WTC11 (cell line): Measurements from ENCODE around the gene PDE11A. TPM values are rescaled to one million over a fixed set of nuclear protein-coding genes. Genes with fewer than 3 reads are reported as not detected.

Source experiments
- ATAC-seq: fragments of 200-7000 bp; cut with Tn5 transposase; 2 replicates; pipeline ENCODE4 v1.10.0; 2021; ENCODE audit warnings: mild to moderate bottlenecking, moderate library complexity
- CTCF ChIA-PET: fragments of 300-600 bp; sonication (Branson Sonifier 250); formaldehyde crosslinking; loops from one replicate; lab custom pipeline; 2021; ENCODE audit warnings: antibody characterized with exemption; lab: Charles Lee
- POLR2A ChIA-PET: fragments of 350-600 bp; sonication (Branson Sonifier 250); formaldehyde crosslinking; loops from one replicate; lab custom pipeline; 2021; ENCODE audit warnings: antibody characterized with exemption; lab: Charles Lee
- DNase-seq: peaks from one replicate; pipeline ENCODE4 v3.0.0; 2021; ENCODE audit warnings: low spot score
- H3K27ac Mint-ChIP-seq: 2 replicates; pipeline ENCODE4 v1.8.0; 2021; ENCODE audit warnings: mixed read lengths
- H3K27me3 Mint-ChIP-seq: 2 replicates; pipeline ENCODE4 v1.8.0; 2021; ENCODE audit warnings: low read depth, mild to moderate bottlenecking, moderate library complexity, mixed read lengths
- H3K36me3 Mint-ChIP-seq: 2 replicates; pipeline ENCODE4 v1.8.0; 2021; ENCODE audit warnings: mixed read lengths
- H3K4me1 Mint-ChIP-seq: 2 replicates; pipeline ENCODE4 v1.8.0; 2022; ENCODE audit warnings: mixed read lengths
- H3K4me3 Mint-ChIP-seq: 2 replicates; pipeline ENCODE4 v1.8.0; 2021; ENCODE audit warnings: mild to moderate bottlenecking, moderate library complexity, mixed read lengths
- H3K9me3 Mint-ChIP-seq: 2 replicates; pipeline ENCODE4 v1.8.0; 2021; ENCODE audit warnings: mixed read lengths
- CREB1 ChIP-seq: sonication (generic); formaldehyde crosslinking; IDR thresholded peaks from 2 replicates; pipeline ENCODE4 v1.8.0; 2023; ENCODE audit warnings: mild to moderate bottlenecking, missing genetic modification reagents
- ELF4 ChIP-seq: sonication (generic); formaldehyde crosslinking; IDR thresholded peaks from 2 replicates; pipeline ENCODE4 v1.8.1; 2022; ENCODE audit warnings: low read depth, mild to moderate bottlenecking, moderate library complexity, missing genetic modification reagents
- FOXK1 ChIP-seq: sonication (generic); formaldehyde crosslinking; IDR thresholded peaks from 2 replicates; pipeline ENCODE4 v1.8.0; 2022; ENCODE audit warnings: mild to moderate bottlenecking, moderate library complexity, missing genetic modification reagents
- NFATC4 ChIP-seq: fragments of 250-450 bp; sonication (Bioruptor Pico); IDR thresholded peaks from 2 replicates; pipeline ENCODE4 v1.9.0; 2021; ENCODE audit warnings: mild to moderate bottlenecking
- NFYB ChIP-seq: sonication (generic); formaldehyde crosslinking; conservative IDR thresholded peaks from 2 replicates; pipeline ENCODE4 v1.8.0; 2022; ENCODE audit warnings: low read depth, missing genetic modification reagents
- NR3C1 ChIP-seq: sonication (generic); formaldehyde crosslinking; conservative IDR thresholded peaks from 2 replicates; pipeline ENCODE4 v1.8.1; 2023; ENCODE audit warnings: low read depth, mild to moderate bottlenecking, missing genetic modification reagents
- SMAD4 ChIP-seq: sonication (generic); formaldehyde crosslinking; IDR thresholded peaks from 2 replicates; pipeline ENCODE4 v1.8.0; 2022; ENCODE audit warnings: mild to moderate bottlenecking, missing genetic modification reagents
- SOX15 ChIP-seq: fragments of 250-450 bp; sonication (Bioruptor Pico); IDR thresholded peaks from 2 replicates; pipeline ENCODE4 v1.9.0; 2021; ENCODE audit warnings: mild to moderate bottlenecking
- TCF7 ChIP-seq: sonication (generic); formaldehyde crosslinking; IDR thresholded peaks from 2 replicates; pipeline ENCODE4 v1.8.0; 2022; ENCODE audit warnings: mild to moderate bottlenecking, low read depth, missing genetic modification reagents, moderate library complexity
- TP53 ChIP-seq: sonication (generic); formaldehyde crosslinking; IDR thresholded peaks from 2 replicates; pipeline ENCODE4 v1.8.1; 2023; ENCODE audit warnings: mild to moderate bottlenecking, missing genetic modification reagents
- ZNF232 ChIP-seq: sonication (generic); formaldehyde crosslinking; IDR thresholded peaks from 2 replicates; pipeline ENCODE4 v1.8.0; 2022; ENCODE audit warnings: mild to moderate bottlenecking, missing genetic modification reagents
- ZNF396 ChIP-seq: fragments of 250-450 bp; sonication (Bioruptor Pico); IDR thresholded peaks from 2 replicates; pipeline ENCODE4 v1.8.0; 2021; ENCODE audit warnings: mild to moderate bottlenecking, moderate library complexity, borderline replicate concordance
- ZNF671 ChIP-seq: fragments of 250-450 bp; sonication (Bioruptor Pico); IDR thresholded peaks from 2 replicates; pipeline ENCODE4 v1.8.0; 2021; ENCODE audit warnings: mild to moderate bottlenecking
- total RNA-seq: library from RNA; stranded (reverse); gene quantifications from 3 replicates; pipeline ENCODE4 v1.2.3, GENCODE V29; 2021
- TF ChIP-seq, protein P1 (sequence below): sonication (generic); formaldehyde crosslinking; IDR thresholded peaks from 2 replicates; pipeline ENCODE4 v1.8.1; 2022; ENCODE audit warnings: low read depth, missing genetic modification reagents, borderline replicate concordance
- TF ChIP-seq, protein P2 (sequence below): fragments of 250-450 bp; sonication (Bioruptor Pico); conservative IDR thresholded peaks from 2 replicates; pipeline ENCODE4 v1.9.0; 2021; ENCODE audit warnings: mild to moderate bottlenecking
- TF ChIP-seq, protein P3 (sequence below): sonication (generic); formaldehyde crosslinking; conservative IDR thresholded peaks from 2 replicates; pipeline ENCODE4 v1.8.1; 2023; ENCODE audit warnings: mild to moderate bottlenecking, low read depth, missing genetic modification reagents, moderate library complexity
- TF ChIP-seq, protein P4 (sequence below): fragments of 200-600 bp; IDR thresholded peaks from 2 replicates; pipeline ENCODE4 v1.8.0; 2022; ENCODE audit warnings: antibody characterized with exemption

Gene PDE11A
- total RNA-seq, 1 experiment from 2014 or later: 0.13 TPM

DNA sequence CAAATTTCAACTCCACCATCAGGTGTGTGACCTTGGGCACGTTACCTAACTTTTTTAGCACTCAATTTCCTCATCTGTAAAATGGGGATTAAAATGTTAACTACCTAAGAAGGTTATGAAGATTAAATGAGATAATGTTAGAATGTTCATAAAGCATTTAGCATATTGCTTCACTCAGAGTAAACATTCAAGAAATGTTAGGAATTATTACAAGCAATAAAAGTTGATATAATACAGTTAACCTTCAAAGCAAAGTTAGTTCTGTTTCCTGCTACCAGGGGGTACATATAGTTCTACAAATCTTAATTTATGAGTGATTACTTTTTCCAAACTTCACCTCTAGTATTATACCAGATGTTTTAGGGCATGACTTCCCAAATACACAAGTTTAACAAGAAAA is 254.2 kb downstream of the PDE11A start (continued):
- TF ChIP-seq, protein P1, sequence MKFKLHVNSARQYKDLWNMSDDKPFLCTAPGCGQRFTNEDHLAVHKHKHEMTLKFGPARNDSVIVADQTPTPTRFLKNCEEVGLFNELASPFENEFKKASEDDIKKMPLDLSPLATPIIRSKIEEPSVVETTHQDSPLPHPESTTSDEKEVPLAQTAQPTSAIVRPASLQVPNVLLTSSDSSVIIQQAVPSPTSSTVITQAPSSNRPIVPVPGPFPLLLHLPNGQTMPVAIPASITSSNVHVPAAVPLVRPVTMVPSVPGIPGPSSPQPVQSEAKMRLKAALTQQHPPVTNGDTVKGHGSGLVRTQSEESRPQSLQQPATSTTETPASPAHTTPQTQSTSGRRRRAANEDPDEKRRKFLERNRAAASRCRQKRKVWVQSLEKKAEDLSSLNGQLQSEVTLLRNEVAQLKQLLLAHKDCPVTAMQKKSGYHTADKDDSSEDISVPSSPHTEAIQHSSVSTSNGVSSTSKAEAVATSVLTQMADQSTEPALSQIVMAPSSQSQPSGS (CRISPR knock-in tag): no peak
- no peak for TF ChIP-seq ZNF232 (CRISPR knock-in tag)

DNA sequence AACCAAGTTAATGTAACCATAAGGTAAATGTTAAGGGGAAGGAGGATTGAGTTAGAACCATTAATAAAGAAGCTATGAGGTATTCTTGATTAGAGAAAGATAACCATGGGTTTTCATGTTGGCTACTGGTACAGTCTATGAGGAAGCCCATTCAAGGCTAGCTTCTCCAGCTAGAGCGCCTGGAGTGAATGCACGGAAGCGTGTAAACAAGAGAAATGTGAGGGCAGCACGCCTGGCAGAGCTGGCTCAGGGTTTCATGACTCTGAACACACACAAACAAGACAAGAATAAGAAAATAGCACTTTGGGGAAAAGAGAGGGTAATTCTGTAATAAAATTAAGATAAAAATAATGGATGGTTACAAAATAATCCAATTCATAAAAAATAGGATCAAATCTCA is 255.3 kb downstream of the PDE11A start:
- DNase-seq (no peak), ATAC-seq (no peak)
- no peaks in the 10 kb centered on the region; the same call in 1 of the 2 replicates for H3K36me3 Mint-ChIP-seq
- H3K9me3 Mint-ChIP-seq: peaks cover 11% of the 10 kb centered on the region
- H3K4me3 Mint-ChIP-seq: no peak overlapping the region
- POLR2A ChIA-PET: no interaction called here
- CTCF ChIA-PET: interaction anchor here (1.5 kb wide), 1 partner anchor 89 kb away, joined by 3 read pairs; no protein-coding TSS in a partner anchor
- H3K27me3 Mint-ChIP-seq: no peaks in the 10 kb centered on the region
- TF ChIP-seq NR3C1 (CRISPR knock-in tag) (no peak), ELF4 (CRISPR knock-in tag) (no peak), TP53 (CRISPR knock-in tag) (no peak), SMAD4 (CRISPR knock-in tag) (no peak), CREB1 (CRISPR knock-in tag) (no peak), NFYB (CRISPR knock-in tag) (no peak)
- TF ChIP-seq, protein P2, sequence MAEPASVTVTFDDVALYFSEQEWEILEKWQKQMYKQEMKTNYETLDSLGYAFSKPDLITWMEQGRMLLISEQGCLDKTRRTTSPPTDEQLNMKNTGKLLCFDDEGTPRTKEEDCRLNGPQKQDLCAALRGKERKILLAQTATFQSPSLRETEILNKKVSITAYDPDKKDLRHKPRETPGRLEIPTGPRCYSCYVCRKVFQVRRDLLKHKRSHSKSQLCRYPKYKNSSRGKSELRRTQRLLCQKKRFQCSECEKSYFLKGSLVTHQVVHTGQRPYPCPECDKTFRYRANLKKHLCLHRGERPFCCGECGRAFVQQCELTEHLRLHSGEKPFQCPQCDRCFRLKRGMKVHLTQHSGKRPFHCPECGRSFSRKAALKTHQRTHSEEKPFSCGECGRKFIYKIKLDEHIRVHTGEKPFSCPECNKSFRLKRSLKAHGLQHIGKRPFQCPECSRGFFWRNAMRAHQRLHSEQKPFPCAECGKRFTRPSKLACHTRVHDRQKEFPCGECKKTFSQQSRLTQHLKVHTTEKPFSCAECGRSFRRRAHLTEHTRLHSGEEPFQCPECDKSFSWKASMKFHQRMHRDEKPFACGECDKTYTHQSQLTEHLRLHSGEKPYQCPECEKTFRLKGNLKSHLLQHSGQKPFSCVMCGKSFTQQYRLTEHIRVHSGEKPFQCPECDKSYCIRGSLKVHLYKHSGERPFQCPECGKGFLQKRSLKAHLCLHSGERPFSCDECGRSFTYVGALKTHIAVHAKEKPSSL (CRISPR knock-in tag): no peak
- TF ChIP-seq, protein P3, sequence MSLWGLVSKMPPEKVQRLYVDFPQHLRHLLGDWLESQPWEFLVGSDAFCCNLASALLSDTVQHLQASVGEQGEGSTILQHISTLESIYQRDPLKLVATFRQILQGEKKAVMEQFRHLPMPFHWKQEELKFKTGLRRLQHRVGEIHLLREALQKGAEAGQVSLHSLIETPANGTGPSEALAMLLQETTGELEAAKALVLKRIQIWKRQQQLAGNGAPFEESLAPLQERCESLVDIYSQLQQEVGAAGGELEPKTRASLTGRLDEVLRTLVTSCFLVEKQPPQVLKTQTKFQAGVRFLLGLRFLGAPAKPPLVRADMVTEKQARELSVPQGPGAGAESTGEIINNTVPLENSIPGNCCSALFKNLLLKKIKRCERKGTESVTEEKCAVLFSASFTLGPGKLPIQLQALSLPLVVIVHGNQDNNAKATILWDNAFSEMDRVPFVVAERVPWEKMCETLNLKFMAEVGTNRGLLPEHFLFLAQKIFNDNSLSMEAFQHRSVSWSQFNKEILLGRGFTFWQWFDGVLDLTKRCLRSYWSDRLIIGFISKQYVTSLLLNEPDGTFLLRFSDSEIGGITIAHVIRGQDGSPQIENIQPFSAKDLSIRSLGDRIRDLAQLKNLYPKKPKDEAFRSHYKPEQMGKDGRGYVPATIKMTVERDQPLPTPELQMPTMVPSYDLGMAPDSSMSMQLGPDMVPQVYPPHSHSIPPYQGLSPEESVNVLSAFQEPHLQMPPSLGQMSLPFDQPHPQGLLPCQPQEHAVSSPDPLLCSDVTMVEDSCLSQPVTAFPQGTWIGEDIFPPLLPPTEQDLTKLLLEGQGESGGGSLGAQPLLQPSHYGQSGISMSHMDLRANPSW (CRISPR knock-in tag): no peak
- H3K4me1 Mint-ChIP-seq: no peaks in the 10 kb centered on the region
- H3K27ac Mint-ChIP-seq: no peak overlapping the region

DNA sequence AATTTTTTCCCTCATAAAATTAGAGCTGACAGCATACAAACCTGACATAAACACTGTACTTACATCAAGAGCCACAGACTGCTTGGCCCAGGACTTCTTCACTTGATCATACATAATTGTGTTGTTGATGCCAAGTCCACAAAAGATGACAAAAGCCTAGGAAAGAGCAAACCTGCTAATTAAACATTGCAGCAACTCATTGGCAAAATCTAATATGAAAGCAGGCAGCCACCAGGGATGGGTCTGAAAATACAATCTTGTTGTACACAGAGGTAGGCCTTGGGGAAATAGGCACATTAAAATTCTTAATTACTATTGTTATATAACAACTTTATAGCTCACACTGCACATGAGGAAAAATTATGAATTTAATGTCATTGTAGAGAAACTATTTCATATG is 255.8 kb downstream of the PDE11A start:
- TF ChIP-seq SOX15 (no peak), ZNF396 (CRISPR knock-in tag) (no peak), TCF7 (no peak), FOXK1 (CRISPR knock-in tag) (no peak), NFATC4 (no peak), ZNF671 (CRISPR knock-in tag) (no peak)
- TF ChIP-seq, protein P4, sequence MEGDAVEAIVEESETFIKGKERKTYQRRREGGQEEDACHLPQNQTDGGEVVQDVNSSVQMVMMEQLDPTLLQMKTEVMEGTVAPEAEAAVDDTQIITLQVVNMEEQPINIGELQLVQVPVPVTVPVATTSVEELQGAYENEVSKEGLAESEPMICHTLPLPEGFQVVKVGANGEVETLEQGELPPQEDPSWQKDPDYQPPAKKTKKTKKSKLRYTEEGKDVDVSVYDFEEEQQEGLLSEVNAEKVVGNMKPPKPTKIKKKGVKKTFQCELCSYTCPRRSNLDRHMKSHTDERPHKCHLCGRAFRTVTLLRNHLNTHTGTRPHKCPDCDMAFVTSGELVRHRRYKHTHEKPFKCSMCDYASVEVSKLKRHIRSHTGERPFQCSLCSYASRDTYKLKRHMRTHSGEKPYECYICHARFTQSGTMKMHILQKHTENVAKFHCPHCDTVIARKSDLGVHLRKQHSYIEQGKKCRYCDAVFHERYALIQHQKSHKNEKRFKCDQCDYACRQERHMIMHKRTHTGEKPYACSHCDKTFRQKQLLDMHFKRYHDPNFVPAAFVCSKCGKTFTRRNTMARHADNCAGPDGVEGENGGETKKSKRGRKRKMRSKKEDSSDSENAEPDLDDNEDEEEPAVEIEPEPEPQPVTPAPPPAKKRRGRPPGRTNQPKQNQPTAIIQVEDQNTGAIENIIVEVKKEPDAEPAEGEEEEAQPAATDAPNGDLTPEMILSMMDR: no peak
- ChIA-PET CTCF (interaction anchor here (1.5 kb wide), 1 partner anchor 90 kb away, joined by 3 read pairs; no protein-coding TSS in a partner anchor), POLR2A (no interaction called here)
- Mint-ChIP-seq H3K4me3 (no peak overlapping the region), H3K4me1 (no peaks in the 10 kb centered on the region; the same call in 1 of the 2 replicates), H3K36me3 (no peaks in the 10 kb centered on the region; the same call in 1 of the 2 replicates), H3K9me3 (peaks cover 11% of the 10 kb centered on the region), H3K27ac (no peak overlapping the region), H3K27me3 (no peaks in the 10 kb centered on the region)
- no peak for DNase-seq
- ATAC-seq: no peak
